CD4-positive, alpha-beta T cell treated with Interleukin-12 subunit alpha and Interleukin-12 subunit beta, for 1 hour (primary cell): ENCODE measurements around the gene SLC30A10.
"Not testable (repeated sequence)": the region's sequence is repeated elsewhere in the genome, so short reads cannot be mapped to it uniquely, and the experiment has no call there.

Experiments
- DNase-seq: peaks from one replicate; pipeline ENCODE4 v3.0.0-alpha.2; 2020

The SLC30A10 gene

DNA sequence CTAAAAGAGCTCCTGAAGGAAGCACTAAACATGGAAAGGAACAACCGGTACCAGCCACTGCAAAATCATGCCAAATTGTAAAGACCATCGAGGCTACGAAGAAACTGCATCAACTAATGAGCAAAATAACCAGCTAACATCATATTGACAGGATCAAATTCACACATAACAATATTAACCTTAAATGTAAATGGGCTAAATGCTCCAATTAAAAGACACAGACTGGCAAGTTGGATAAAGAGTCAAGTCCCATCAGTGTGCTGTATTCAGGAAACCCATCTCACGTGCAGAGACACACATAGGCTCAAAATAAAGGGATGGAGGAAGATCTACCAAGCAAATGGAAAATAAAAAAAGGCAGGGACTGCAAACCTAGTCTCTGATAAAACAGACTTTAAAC lies 39.7 kb downstream of the SLC30A10 start:
- not testable (repeated sequence) for DNase-seq

DNA sequence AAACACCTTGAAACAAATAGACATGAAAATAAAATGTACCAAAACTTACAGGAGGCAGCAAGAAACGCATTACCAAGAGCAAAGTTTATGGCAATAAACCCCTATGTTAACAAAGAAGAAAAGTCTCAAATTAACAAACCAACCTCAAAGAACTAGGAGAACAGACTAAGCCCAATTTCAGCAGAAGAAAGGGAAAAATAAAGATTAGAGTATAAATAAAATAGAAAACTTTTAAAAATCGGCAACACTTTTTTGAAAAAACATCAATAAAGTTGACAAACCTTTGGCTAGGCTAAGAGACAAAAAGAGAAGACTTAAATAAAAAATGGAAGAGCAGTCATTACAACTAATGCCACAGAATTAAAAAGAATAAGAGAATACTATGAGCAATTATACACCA lies 42.7 kb downstream of the SLC30A10 start:
- DNase-seq, result no peak

DNA sequence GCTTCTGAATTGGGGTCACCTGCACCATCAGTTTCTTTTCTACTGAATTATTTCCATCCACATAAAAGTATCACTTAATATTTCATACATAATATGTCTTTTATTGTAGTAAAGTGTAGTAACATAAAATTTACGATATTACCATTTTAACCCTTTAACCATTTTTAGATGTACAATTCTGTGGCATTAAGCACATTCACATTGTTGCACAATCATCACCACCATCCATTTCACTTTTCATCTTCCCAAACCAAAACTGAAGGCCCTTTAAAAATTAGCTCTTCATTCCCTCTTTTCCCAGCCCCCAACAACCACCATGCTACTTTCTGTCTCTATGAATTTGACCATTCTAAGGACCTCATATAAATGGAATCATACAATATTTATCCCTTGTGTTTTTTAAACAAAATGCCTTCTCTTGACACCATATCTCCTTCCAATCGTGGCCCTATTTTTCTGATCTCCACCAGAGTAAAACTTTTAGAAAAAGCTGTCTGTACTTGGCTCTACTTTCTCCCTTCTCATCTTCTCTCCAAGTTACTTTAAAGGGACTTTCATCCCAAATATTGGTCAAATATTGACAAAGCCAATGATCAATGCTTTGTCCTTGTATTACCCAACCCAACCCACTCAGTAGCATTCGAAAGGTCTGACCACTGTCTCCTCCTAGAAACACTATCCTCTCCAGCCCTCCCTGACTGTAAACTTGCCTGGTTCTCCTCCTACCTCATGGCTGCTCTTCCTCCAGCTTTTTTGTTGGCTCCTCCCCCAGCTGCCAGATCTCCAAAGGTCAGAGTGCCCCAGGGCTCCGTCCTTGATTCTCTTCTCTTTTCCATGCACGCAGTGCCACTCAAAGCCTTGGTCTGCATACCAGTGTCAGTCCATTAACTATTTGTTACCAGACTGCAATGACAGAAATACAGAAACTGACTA lies 44.7 kb downstream of the SLC30A10 start:
- no peak for DNase-seq

DNA sequence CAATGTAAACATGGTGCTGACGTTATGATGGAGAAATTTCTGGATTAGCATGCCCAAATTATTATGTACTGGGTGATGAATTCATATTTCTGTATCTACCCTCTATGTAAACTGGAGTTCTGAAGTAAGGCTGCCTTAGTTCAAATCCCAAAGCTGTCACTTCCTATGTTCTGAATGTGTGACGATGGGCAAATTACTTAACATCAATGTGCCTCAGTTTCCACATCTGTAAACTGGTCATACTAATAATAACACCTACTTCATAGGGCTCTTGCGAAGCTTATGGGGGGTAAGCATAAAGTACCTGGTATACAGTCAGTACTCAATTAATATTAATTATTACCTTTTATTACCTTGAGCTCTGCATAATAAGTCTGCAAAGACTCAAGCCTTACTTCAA lies 45.6 kb downstream of the SLC30A10 start:
- no peak for DNase-seq

DNA sequence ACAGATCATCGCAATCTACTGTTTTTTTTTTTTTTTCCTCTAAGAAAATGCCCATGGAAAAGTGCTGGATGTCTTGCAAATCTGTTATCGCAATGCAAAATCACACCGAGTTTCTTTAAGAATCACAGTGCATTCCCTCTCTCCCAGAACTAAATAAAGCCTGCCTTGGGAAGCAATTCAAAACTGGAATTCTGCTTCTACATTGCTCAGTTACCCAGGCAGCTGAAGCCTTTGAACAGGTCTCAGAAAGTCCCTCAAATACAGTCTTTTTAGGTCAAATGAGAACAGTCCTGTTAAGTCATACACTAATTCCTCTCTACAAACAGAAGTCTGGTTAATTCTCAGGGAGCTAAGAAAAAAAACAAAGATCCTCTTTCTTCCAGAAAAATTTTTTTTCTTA lies 46.3 kb downstream of the SLC30A10 start:
- no peak for DNase-seq

DNA sequence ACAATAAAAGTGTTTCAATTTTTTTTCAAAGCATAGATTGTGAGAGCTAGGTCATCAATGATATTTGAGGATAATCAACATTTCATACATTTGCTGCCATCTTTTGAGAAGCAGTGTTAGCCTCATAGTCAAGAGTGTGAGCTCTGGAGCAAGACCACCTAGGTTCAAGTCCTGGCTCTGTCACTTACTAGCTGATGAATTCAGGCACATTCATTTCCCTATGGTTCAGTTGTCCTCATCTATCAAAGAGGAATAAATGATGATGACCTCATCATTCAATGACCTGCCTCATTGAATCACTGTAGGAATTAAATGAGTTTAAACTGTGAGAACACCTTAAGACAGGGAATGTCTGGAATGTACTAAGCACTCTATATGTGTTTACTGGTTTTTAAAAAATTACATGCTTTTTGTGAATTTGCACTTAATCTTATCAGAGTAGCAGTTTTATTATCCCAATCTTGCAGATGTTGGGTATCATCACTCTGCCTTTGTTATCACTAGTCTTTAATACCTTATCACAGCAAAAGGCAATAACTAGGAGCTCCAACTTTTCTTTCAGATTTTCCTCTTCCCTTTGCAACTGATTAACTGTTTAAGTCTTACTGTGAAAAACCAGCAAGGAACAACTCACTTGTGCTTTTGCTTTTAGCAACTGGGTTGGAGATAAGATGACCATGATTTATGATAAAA lies 47.4 kb downstream of the SLC30A10 start:
- DNase-seq, result no peak

DNA sequence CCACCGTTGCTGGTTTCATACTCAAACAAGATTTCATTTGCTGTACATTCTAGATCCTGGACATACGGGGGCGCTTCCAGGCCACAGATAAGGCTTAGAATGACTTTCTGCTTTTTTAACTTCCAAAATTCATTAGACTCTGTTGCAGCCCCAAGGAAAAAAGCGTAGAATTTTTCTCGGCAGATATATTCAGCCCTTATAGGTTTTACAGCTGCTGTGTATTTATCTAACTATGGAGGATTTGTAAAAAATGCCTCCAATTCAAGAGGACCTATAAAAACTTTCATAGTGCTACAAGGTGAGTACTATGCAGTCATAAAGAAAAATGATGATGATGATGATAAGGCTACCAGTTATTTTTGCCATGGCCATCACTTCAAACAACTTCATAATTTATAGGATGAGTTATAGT lies 51.6 kb downstream of the SLC30A10 start:
- DNase-seq, result no peak

DNA sequence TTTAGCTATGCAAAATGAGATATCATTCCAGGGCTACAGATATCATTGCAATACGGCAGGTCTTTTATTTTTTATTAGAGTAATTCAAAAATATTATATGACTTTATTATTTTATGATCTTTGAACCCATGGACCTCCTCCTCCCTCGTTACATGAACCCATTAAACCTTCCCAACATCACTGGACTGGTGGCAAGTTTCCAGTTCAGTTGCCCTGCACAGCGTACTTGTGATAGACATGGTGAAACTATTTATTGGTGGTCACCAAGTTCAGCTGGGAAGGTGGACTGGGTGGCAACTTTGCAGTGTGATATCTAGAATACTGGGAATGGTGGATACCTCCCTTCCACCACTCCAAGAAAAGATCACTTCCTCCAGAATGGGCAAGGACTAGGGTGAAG lies 52.5 kb downstream of the SLC30A10 start:
- no peak for DNase-seq

DNA sequence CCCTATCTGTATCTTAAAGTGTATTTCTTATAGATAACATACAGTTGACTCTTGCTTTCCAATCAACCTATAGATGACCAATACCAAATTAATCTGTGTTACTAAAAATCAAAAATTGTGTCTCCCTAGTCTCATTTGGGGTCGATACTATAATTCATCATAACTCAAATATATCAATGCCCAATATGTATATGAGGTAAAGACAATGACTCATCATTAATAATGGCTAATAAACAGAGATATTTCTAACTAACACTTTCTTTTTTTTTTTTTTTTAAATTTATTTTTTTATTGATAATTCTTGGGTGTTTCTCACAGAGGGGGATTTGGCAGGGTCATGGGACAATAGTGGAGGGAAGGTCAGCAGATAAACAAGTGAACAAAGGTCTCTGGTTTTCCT lies 55.8 kb downstream of the SLC30A10 start:
- DNase-seq, result not testable (repeated sequence)

DNA sequence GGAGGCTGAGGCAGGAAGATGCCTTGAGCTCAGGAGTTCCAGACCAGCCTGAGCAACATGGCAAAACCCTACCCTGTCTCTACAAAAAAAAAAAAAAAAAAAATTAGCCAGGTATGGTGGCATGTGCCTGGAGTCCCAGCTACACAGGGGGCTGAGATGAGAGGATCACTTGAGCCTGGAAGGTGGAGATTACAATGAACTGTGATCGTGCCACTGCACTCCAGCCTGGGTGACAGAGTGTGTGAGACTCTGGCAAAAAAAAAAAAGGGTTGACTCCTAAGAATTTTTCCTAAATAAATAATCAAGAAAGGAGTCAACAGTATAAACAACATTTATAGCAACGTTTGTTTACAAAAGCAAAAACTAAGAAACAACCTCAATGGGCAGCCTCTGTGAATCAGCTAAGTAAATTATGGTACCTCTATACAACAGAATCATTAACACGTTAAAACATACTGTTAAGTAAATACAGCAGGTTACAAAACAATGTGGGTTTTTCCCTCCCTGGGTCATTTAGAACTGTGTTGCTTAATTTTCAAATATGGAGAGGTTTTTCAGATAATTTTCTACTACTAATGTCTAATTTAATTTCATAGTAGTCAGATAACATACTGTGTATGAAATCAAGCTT lies 56.8 kb downstream of the SLC30A10 start:
- DNase-seq, result no peak

DNA sequence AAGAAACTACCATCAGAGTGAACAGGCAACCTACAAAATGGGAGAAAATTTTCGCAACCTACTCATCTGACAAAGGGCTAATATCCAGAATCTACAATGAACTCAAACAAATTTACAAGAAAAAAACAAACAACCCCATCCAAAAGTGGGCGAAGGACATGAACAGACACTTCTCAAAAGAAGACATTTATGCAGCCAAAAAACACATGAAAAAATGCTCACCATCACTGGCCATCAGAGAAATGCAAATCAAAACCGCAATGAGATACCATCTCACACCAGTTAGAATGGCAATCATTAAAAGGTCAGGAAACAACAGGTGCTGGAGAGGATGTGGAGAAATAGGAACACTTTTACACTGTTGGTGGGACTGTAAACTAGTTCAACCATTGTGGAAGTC lies 59.7 kb downstream of the SLC30A10 start:
- DNase-seq, result not testable (repeated sequence)
